K562 (cell line): ENCODE results near the gene ELF1. TPM values are rescaled to one million over a fixed set of nuclear protein-coding genes. Genes with fewer than 3 reads are reported as not detected.

Experiments used
- AFF4 ChIP-seq: sonication (generic); formaldehyde crosslinking; IDR thresholded peaks from 2 replicates; pipeline ENCODE4 v1.8.0; 2023; ENCODE audit warnings: mild to moderate bottlenecking, missing genetic modification reagents
- ARID2 ChIP-seq: fragments of 450-650 bp; IDR thresholded peaks from 2 replicates; pipeline ENCODE4 v1.6.1; 2017; ENCODE audit warnings: antibody characterized with exemption, mild to moderate bottlenecking
- BACH1 ChIP-seq: fragments of 200-800 bp; sonication (Bioruptor generic); IDR thresholded peaks from 2 replicates; pipeline ENCODE4 v1.6.1; 2016; ENCODE audit warnings: missing genetic modification characterization, missing compliant biosample characterization
- BRD9 ChIP-seq: fragments of 450-650 bp; IDR thresholded peaks from 2 replicates; pipeline ENCODE4 v1.6.1; 2018; ENCODE audit warnings: low read depth; ENCODE audit not compliant: partially characterized antibody
- C11orf30 ChIP-seq: fragments of 450-650 bp; IDR thresholded peaks from 2 replicates; pipeline ENCODE4 v1.6.1; 2016; ENCODE audit warnings: low read depth, mild to moderate bottlenecking
- CBX1 ChIP-seq: sonication (generic); IDR thresholded peaks from 2 replicates; pipeline ENCODE4 v1.6.1; 2016; ENCODE audit warnings: antibody characterized with exemption, low read depth, mild to moderate bottlenecking
- CCNT2 ChIP-seq: IDR thresholded peaks from 2 replicates; pipeline ENCODE4 v1.6.1; 2011; ENCODE audit warnings: borderline replicate concordance, low read depth, mild to moderate bottlenecking, moderate library complexity, mixed read lengths, low read length; ENCODE audit not compliant: insufficient read length; ENCODE audit errors: extremely low read depth
- CREB5 ChIP-seq: fragments of 250-450 bp; sonication (Bioruptor Pico); IDR thresholded peaks from 2 replicates; pipeline ENCODE4 v1.5.0; 2020; ENCODE audit warnings: mild to moderate bottlenecking
- CTCF ChIP-seq, 3 experiments: IDR thresholded peaks in 2 of 3; conservative IDR thresholded peaks in 1 of 3; 2 replicates each; pipeline ENCODE4 v1.5.1; 2011 to 2012; ENCODE audit warnings: low read length in 3 of 3, mild to moderate bottlenecking in 3 of 3, control low read depth in 2 of 3, improper control_type of control experiment in 1 of 3, inconsistent platforms in 1 of 3, low read depth in 1 of 3, mixed read lengths in 1 of 3, moderate library complexity in 1 of 3; ENCODE audit not compliant: insufficient read depth in 2 of 3
- MCM2 ChIP-seq: fragments of 450-650 bp; IDR thresholded peaks from 2 replicates; pipeline ENCODE4 v1.6.1; 2017; ENCODE audit warnings: low read depth, mild to moderate bottlenecking
- NR2C2 ChIP-seq, 2 experiments: fragments of 200-800 bp in 1 of 2; sonication (Bioruptor generic) in 1 of 2; sonication (generic) in 1 of 2; formaldehyde crosslinking in 1 of 2; IDR thresholded peaks; 2 replicates each; pipeline versions ENCODE4 v1.6.1 to v1.8.0; 2016 to 2022; ENCODE audit warnings: mild to moderate bottlenecking in 1 of 2, missing compliant biosample characterization in 1 of 2, missing genetic modification characterization in 1 of 2, missing genetic modification reagents in 1 of 2
- NR3C1 ChIP-seq: sonication (generic); formaldehyde crosslinking; IDR thresholded peaks from 2 replicates; pipeline ENCODE4 v1.8.1; 2022; ENCODE audit warnings: missing genetic modification reagents
- POLR2B ChIP-seq: fragments of 450-650 bp; IDR thresholded peaks from 2 replicates; pipeline ENCODE4 v1.6.1; 2018; ENCODE audit warnings: low read depth; ENCODE audit not compliant: partially characterized antibody
- RBM39 ChIP-seq: fragments of 200-400 bp; formaldehyde crosslinking; optimal IDR thresholded peaks from 2 replicates; pipeline ENCODE3; 2018; ENCODE audit warnings: low read depth, low read length
- RUNX1 ChIP-seq: sonication (generic); IDR thresholded peaks from 2 replicates; pipeline ENCODE4 v1.6.1; 2016; ENCODE audit warnings: antibody characterized with exemption, low read depth
- SOX6 ChIP-seq: fragments of 450-650 bp; IDR thresholded peaks from 2 replicates; pipeline ENCODE4 v1.6.1; 2014; ENCODE audit warnings: mild to moderate bottlenecking
- TAF1 ChIP-seq: IDR thresholded peaks from 2 replicates; pipeline ENCODE4 v1.6.1; 2011; ENCODE audit warnings: mild to moderate bottlenecking, low read length, moderate library complexity; ENCODE audit not compliant: insufficient read depth, control insufficient read depth, severe bottlenecking; ENCODE audit errors: extremely low read depth
- TCF7L2 ChIP-seq: fragments of 150-350 bp; IDR thresholded peaks from 2 replicates; pipeline ENCODE4 v1.6.1; 2016; ENCODE audit warnings: low read depth, mild to moderate bottlenecking, low read length, moderate library complexity
- TFAM ChIP-seq: fragments of 250-450 bp; sonication (Bioruptor Pico); conservative IDR thresholded peaks from 2 replicates; pipeline ENCODE4 v1.5.0; 2021; ENCODE audit warnings: mild to moderate bottlenecking, moderate library complexity
- polyA plus RNA-seq, 8 experiments: library from polyadenylated mRNA; depleted of rRNA in 4 of 8; stranded (reverse) in 5 of 8; unstranded in 3 of 8; fragments of >200 nt; fragmentation: Nextera tagmentation in 2 of 8; fragmentation: Illumina TruSeq in 1 of 8; extraction: Ambion mirVana in 2 of 8; extraction: Trizol in 1 of 8; gene quantifications; 2 replicates each; pipeline versions ENCODE4 v1.2.1 to v1.2.3, GENCODE V29; 2011 to 2014; ENCODE audit warnings: inconsistent platforms in 1 of 8, missing spikeins in 1 of 8
- total RNA-seq, 7 experiments: library from RNA; depleted of rRNA in 6 of 7; stranded (reverse); fragments of >200 nt in 6 of 7; fragmentation: Illumina TruSeq in 2 of 7; extraction: Trizol in 2 of 7; gene quantifications; 2 replicates each; pipeline versions ENCODE4 v1.2.1 to v1.2.3, GENCODE V29; 2011 to 2021; ENCODE audit warnings: low replicate concordance in 1 of 7

Gene ELF1
- total and polyA plus RNA-seq, 9 of the 15 experiments (the other 6 are each of a cell fraction or from before 2014, with no cell fraction given) = 24.7 to 54.4 (median 33.4) TPM

GRCh38 chr13:41060082-41060723, 41.1 kb upstream of the ELF1 start (continued):
- TF ChIP-seq CCNT2 (peak; percentile 59), RUNX1 (no peak), POLR2B (no peak), SOX6 (no peak), CBX1 (no peak; the same call in 1 of the 2 replicates), TFAM (CRISPR knock-in tag) (no peak), TAF1 (peak; percentile 67), C11orf30 (no peak), AFF4 (no peak), ARID2 (no peak), RBM39 (no peak), CREB5 (CRISPR knock-in tag) (no peak), BACH1 (tag) (no peak), TCF7L2 (no peak), BRD9 (peak; percentile 54), NR2C2 (CRISPR knock-in tag; IDR thresholded peaks at IDR 0.05) (peak; percentile 20; the same call in 1 of the 2 replicates), NR2C2 (tag; IDR thresholded peaks at IDR 0.05) (no peak), MCM2 (no peak), CTCF (IDR thresholded peaks at IDR 0.05 in 2 of 3, conservative IDR thresholded peaks at IDR 0.05 in 1 of 3; ENCODE audit: insufficient read depth in 2 of 3, low read depth in 1 of 3, low read length in 3 of 3) (peak in 2 of 3 experiments; percentile 37 to 40; a peak in 4 of 6 replicates), NR3C1 (CRISPR knock-in tag) (no peak)
